Adrenal gland (tissue), 12 donors: Measurements from ENCODE around the gene COQ9. TPM values are rescaled to one million over a fixed set of nuclear protein-coding genes. Genes with fewer than 3 reads are reported as not detected.
"Not testable (repeated sequence)": the region's sequence is repeated elsewhere in the genome, so short reads cannot be mapped to it uniquely, and the experiment has no call there.

Experiments
- DNase-seq, 7 donors: peaks; one replicate each; pipeline ENCODE4 v3.0.0-alpha.2; 2019 to 2020
- H3K27ac ChIP-seq, 5 donors: fragments of 200-600 bp; sonication (generic) in 4 of 5; 1 replicate in 3 of 5; 2 replicates in 2 of 5; pipeline versions ENCODE4 v1.5.1 to v1.8.0; 2016 to 2020; ENCODE audit warnings: mild to moderate bottlenecking in 1 of 5
- H3K27me3 ChIP-seq: fragments of 200-600 bp; 2 replicates; pipeline ENCODE4 v1.8.0; 2021
- H3K36me3 ChIP-seq, 2 donors: fragments of 200-600 bp; replicated peaks in 1 of 2; 1 replicate in 1 of 2; 2 replicates in 1 of 2; pipeline versions ENCODE4 v1.5.1 to v1.8.0; 2018 to 2022
- H3K4me1 ChIP-seq, 2 donors: fragments of 200-600 bp; replicated peaks in 1 of 2; 1 replicate in 1 of 2; 2 replicates in 1 of 2; pipeline versions ENCODE4 v1.5.1 to v1.8.0; 2018 to 2021
- H3K4me3 ChIP-seq, 4 donors: fragments of 200-600 bp; sonication (generic) in 3 of 4; one replicate each; pipeline ENCODE4 v1.5.1; 2016 to 2018
- H3K9me3 ChIP-seq, 3 donors: fragments of 200-600 bp; sonication (generic) in 1 of 3; replicated peaks in 1 of 3; 1 replicate in 2 of 3; 2 replicates in 1 of 3; pipeline versions ENCODE4 v1.5.1 to v1.8.0; 2016 to 2021
- CTCF ChIP-seq, 6 experiments: fragments of 450-650 bp in 4 of 6; fragments of 200-600 bp in 2 of 6; sonication (generic) in 1 of 6; IDR thresholded peaks; 1 replicate in 5 of 6; 2 replicates in 1 of 6; pipeline versions ENCODE4 v1.5.1 to v1.8.0; 2016 to 2021; ENCODE audit warnings: antibody characterized with exemption in 6 of 6, mild to moderate bottlenecking in 2 of 6, moderate library complexity in 1 of 6
- POLR2A ChIP-seq, 2 donors: fragments of 450-650 bp; IDR thresholded peaks; one replicate each; pipeline ENCODE4 v1.6.1; 2017; ENCODE audit warnings: antibody characterized with exemption in 2 of 2, mild to moderate bottlenecking in 2 of 2, moderate library complexity in 1 of 2
- WGBS, 4 donors: extraction: QIAGEN DNeasy Blood & Tissue Kit in 2 of 4; methylation state at CpG; one replicate each; pipeline versions ENCODE4 v1.1.5 to v1.1.7; 2013 to 2017; 5-methylcytosine and 5-hydroxymethylcytosine counted together
- intact Hi-C, 2 donors: fragments of 100-400 bp; cut with DNase I; formaldehyde crosslinking; loops; one replicate each; pipeline versions ENCODE4 v1.14.1 to v1.15.0; 2022 to 2023
- polyA plus RNA-seq, 3 donors: library from polyadenylated mRNA; stranded (reverse); fragments of 200-250 nt in 2 of 3; fragments of 350-450 nt in 1 of 3; fragmentation: Illumina TruSeq in 1 of 3; extraction: RNeasy Lipid Tissue Mini Kit (QIAGEN cat#74804) in 1 of 3; gene quantifications; one replicate each; pipeline ENCODE4 v1.2.3, GENCODE V29; 2013 to 2014
- total RNA-seq, 9 donors: library from RNA; depleted of rRNA in 4 of 9; stranded (reverse); fragments of >200 nt in 4 of 9; fragments of 120-200 nt in 1 of 9; fragmentation: NEBNext Ultra II Directional in 1 of 9; extraction: Animal tissue kit (Norgen Biotek cat#: 25700) in 1 of 9; gene quantifications; one replicate each; pipeline versions ENCODE4 v1.1.0 to v1.2.4, GENCODE V29; 2013 to 2023
- donor health status: healthy with polysubstance abuse.
- donor health status: Bipolar disorder and iron deficiency.
- donor health status: DM: yes; HTN: yes; CAD: no.
- donor health status: DM: no; HTN: no; CAD: no.
- donor health status: DM: no; HTN: no; CAD: no.
- donor health status: DM: yes; HTN: yes; CAD: no.

COQ9 gene
- total and polyA plus RNA-seq, 12 donors: 60.9 to 277 (median 88.6) TPM

- H3K4me3 ChIP-seq: no peak overlapping the region
- WGBS, 4 donors: 91 to 100% (median 95%) methylated on average over 1 to 3 of the region's 3 CpGs
- intact Hi-C loops: no loop called here
- H3K27me3 ChIP-seq: no peaks in the 10 kb centered on the region
- DNase-seq: no peak
- H3K36me3 ChIP-seq: peaks cover 0 to 90% of the 10 kb centered on the region in 2 donors
- H3K4me1 ChIP-seq: no peaks in the 10 kb centered on the region
- no peaks in the 10 kb centered on the region for H3K9me3 ChIP-seq
- H3K27ac ChIP-seq: no peak overlapping the region
- TF ChIP-seq CTCF (IDR thresholded peaks at IDR 0.05) (no peak), POLR2A (IDR thresholded peaks at IDR 0.05) (no peak)
Observed at GRCh38 chr16:57432989-57433388, 14.3 kb upstream of the COQ9 start.

GRCh38 chr16:57434003-57434402, 13.3 kb upstream of the COQ9 start:
- Histone ChIP-seq H3K4me3 (no peak overlapping the region), H3K36me3 (peaks cover 0 to 86% of the 10 kb centered on the region in 2 donors), H3K9me3 (no peaks in the 10 kb centered on the region), H3K4me1 (no peaks in the 10 kb centered on the region), H3K27me3 (no peaks in the 10 kb centered on the region), H3K27ac (no peak overlapping the region)
- WGBS, 4 donors: 83 to 99% (median 96%) methylated on average over 1 to 2 of the region's 2 CpGs
- DNase-seq: no peak
- TF ChIP-seq POLR2A (IDR thresholded peaks at IDR 0.05): no peak
- TF ChIP-seq CTCF (IDR thresholded peaks at IDR 0.05): no peak
- intact Hi-C loops: no loop called here

- intact Hi-C loops: no loop called here
- WGBS, 4 donors: 88 to 100% (median 94%) methylated on average over 1 of the region's 1 CpG
- no peak for DNase-seq
- Histone ChIP-seq H3K36me3 (peaks cover 0 to 83% of the 10 kb centered on the region in 2 donors), H3K27me3 (no peaks in the 10 kb centered on the region), H3K9me3 (no peaks in the 10 kb centered on the region), H3K4me1 (no peaks in the 10 kb centered on the region), H3K27ac (no peak overlapping the region), H3K4me3 (no peak overlapping the region)
- TF ChIP-seq CTCF (IDR thresholded peaks at IDR 0.05): no peak
- no peak for TF ChIP-seq POLR2A (IDR thresholded peaks at IDR 0.05)
Observed at GRCh38 chr16:57435838-57436237, 11.4 kb upstream of the COQ9 start.

GRCh38 chr16:57439947-57440346, 7.3 kb upstream of the COQ9 start:
- H3K4me1 ChIP-seq, H3K9me3 ChIP-seq, intact Hi-C loops, H3K27ac ChIP-seq, H3K27me3 ChIP-seq, DNase-seq, H3K4me3 ChIP-seq: not testable (repeated sequence)
- peaks cover 0 to 42% of the 10 kb centered on the region in 2 donors for H3K36me3 ChIP-seq
- 91 to 99% (median 94%) methylated on average over 8 of the region's 8 CpGs for WGBS, 4 donors

- H3K27me3 ChIP-seq, DNase-seq, H3K4me1 ChIP-seq, intact Hi-C loops, H3K9me3 ChIP-seq, H3K4me3 ChIP-seq, H3K27ac ChIP-seq: not testable (repeated sequence)
- H3K36me3 ChIP-seq: peaks cover 0 to 36% of the 10 kb centered on the region in 2 donors
- WGBS, 4 donors: 73 to 99% (median 98%) methylated on average over 8 of the region's 8 CpGs
Observed at GRCh38 chr16:57440551-57440950, 6.7 kb upstream of the COQ9 start.
